Parathyroid adenoma (tissue), 2 donors: ENCODE results near the gene HCAR1.
"Not testable (repeated sequence)": the region's sequence is repeated elsewhere in the genome, so short reads cannot be mapped to it uniquely, and the experiment has no call there.

Experiments used
- H2AFZ ChIP-seq: fragments of 300-600 bp; sonication (generic); one replicate; pipeline ENCODE4 v1.7.0; 2017; ENCODE audit warnings: antibody characterized with exemption, mild to moderate bottlenecking
- H3K27ac ChIP-seq: fragments of 300-600 bp; sonication (generic); one replicate; pipeline ENCODE4 v1.7.0; 2017
- H3K27me3 ChIP-seq: fragments of 300-600 bp; sonication (generic); one replicate; pipeline ENCODE4 v1.7.0; 2017; ENCODE audit warnings: low read length; ENCODE audit not compliant: control insufficient read depth, insufficient read depth
- H3K36me3 ChIP-seq: fragments of 300-600 bp; sonication (generic); one replicate; pipeline ENCODE4 v1.7.0; 2017; ENCODE audit warnings: low read length; ENCODE audit not compliant: control insufficient read depth, insufficient read depth
- H3K4me1 ChIP-seq: fragments of 300-600 bp; sonication (generic); one replicate; pipeline ENCODE4 v1.7.0; 2017; ENCODE audit warnings: control low read depth
- H3K4me2 ChIP-seq: fragments of 300-600 bp; sonication (generic); one replicate; pipeline ENCODE4 v1.7.0; 2017; ENCODE audit warnings: low read length
- H3K4me3 ChIP-seq: fragments of 300-600 bp; sonication (generic); one replicate; pipeline ENCODE4 v1.7.0; 2017; ENCODE audit warnings: low read depth, low read length
- H3K79me2 ChIP-seq: fragments of 300-600 bp; sonication (generic); one replicate; pipeline ENCODE4 v1.7.0; 2017; ENCODE audit warnings: control low read depth
- H3K9ac ChIP-seq: fragments of 300-600 bp; sonication (generic); one replicate; pipeline ENCODE4 v1.7.0; 2017; ENCODE audit warnings: mild to moderate bottlenecking
- H3K9me3 ChIP-seq: fragments of 300-600 bp; sonication (generic); one replicate; pipeline ENCODE4 v1.7.0; 2017; ENCODE audit warnings: low read length; ENCODE audit not compliant: control insufficient read depth
- TF ChIP-seq, protein P1 (sequence below): fragments of 300-600 bp; sonication (generic); IDR thresholded peaks from one replicate; pipeline ENCODE4 v1.7.0; 2017; ENCODE audit warnings: antibody characterized with exemption, mild to moderate bottlenecking
- donor health status: primary hyperparathyroidism.

The HCAR1 gene

DNA sequence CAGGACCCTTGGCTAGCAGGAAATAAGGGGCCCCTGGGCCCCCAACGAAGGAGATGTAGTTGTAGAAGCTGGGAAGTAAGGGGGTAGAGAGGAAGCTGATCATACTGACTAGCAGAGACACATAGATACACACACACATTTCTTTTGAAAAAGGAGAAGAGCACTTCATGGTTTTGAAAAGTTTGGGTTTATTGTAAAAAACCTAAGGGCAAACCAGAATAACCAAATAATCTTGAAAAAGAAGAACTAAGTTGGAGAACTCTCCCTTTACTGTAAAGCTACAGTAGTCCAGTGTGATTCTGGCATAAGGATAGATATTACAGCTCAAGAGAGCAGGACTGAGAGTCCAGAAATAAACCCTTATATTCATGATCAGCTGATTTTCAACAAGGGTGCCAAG lies 8.3 kb downstream of the HCAR1 start:
- TF ChIP-seq, protein P1, sequence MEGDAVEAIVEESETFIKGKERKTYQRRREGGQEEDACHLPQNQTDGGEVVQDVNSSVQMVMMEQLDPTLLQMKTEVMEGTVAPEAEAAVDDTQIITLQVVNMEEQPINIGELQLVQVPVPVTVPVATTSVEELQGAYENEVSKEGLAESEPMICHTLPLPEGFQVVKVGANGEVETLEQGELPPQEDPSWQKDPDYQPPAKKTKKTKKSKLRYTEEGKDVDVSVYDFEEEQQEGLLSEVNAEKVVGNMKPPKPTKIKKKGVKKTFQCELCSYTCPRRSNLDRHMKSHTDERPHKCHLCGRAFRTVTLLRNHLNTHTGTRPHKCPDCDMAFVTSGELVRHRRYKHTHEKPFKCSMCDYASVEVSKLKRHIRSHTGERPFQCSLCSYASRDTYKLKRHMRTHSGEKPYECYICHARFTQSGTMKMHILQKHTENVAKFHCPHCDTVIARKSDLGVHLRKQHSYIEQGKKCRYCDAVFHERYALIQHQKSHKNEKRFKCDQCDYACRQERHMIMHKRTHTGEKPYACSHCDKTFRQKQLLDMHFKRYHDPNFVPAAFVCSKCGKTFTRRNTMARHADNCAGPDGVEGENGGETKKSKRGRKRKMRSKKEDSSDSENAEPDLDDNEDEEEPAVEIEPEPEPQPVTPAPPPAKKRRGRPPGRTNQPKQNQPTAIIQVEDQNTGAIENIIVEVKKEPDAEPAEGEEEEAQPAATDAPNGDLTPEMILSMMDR: no peak
- Histone ChIP-seq H3K79me2 (peaks cover 11% of the 10 kb centered on the region), H3K27ac (peak overlapping the region; percentile 40), H3K4me2 (peak overlapping the region; percentile 35), H3K4me1 (peaks cover 31% of the 10 kb centered on the region), H3K9ac (no peak overlapping the region), H3K36me3 (no peaks in the 10 kb centered on the region), H3K9me3 (no peaks in the 10 kb centered on the region), H3K27me3 (no peaks in the 10 kb centered on the region), H2AFZ (no peak overlapping the region), H3K4me3 (no peak overlapping the region)

DNA sequence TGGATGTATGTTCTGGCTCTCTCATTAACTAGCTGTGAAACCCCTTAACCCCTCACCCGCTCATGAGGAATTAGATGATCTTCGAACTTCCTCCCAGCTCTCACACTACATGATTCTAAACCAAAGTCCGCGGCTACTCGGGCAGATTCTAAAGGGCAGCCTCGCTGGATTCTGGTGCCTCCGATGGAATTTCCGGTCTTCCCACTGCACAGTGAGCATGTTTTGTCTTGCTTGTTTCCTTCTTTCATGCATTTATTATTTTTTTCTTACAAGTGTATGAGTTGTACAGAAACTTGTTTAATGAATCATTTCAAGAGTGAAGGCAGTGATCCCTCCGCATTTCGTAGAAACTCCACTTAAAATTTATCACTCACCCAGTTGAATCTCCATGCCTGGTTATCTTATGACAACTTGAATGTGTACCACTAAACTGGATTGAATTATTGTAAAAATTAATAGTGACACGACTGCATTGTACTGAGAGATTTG lies 9.5 kb downstream of the HCAR1 start:
- Histone ChIP-seq H3K9ac (no peak overlapping the region), H3K4me3 (no peak overlapping the region), H2AFZ (no peak overlapping the region), H3K27ac (no peak overlapping the region), H3K9me3 (no peaks in the 10 kb centered on the region), H3K4me2 (no peak overlapping the region), H3K79me2 (peaks cover 7% of the 10 kb centered on the region), H3K4me1 (peaks cover 29% of the 10 kb centered on the region), H3K36me3 (no peaks in the 10 kb centered on the region), H3K27me3 (no peaks in the 10 kb centered on the region)
- TF ChIP-seq, protein P1: no peak

DNA sequence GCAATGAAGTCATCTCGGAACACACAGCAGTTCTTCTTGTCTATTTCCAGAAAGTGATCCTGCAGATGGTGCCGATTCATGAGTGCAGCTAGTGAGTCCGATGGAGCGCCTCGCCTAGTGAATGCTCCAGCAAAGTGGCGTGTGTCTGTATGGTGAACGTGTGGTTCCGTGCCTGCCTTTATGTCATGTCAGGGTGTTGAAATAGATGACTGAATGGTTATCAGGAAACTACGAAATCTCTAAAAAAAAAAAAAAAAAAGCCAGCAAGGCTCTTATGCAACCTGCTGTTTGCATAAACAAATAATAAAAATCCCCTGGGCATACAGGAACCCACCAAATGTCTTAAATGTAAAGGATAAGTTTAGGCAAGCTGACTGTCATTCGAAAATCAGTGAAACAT lies 14.0 kb downstream of the HCAR1 start, which contains the start of gene HCAR3:
Gene HCAR3, minus strand, starts transcription at position 154 of the 400 bp plus-strand sequence. Its CDS starts 74 bp downstream, at position 80.
- H3K4me3 ChIP-seq, H3K4me1 ChIP-seq, H3K27me3 ChIP-seq, H3K79me2 ChIP-seq, H3K4me2 ChIP-seq, H3K9me3 ChIP-seq, H3K9ac ChIP-seq, H3K36me3 ChIP-seq, H2AFZ ChIP-seq: not testable (repeated sequence)
- H3K27ac ChIP-seq: peak within 1 kb of the TSS; percentile 75

DNA sequence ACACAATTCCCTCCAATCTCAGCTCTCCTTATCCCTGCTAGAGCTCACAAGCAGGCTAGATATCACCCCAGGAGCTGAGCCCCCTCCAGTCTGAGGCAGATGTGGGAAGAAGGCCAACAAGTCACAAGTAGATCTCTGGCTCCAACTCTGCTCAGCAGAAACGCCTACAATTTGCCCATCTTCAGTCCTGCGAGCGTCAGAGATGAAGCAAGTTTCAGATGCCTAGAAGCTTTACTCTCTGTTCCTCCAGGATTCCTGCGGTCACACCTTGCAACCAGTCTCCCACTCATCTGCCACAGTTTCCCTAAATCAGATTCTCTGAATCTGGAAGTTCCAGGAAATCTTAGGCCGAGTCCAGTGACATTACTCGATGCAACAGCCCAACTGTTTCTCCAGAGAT lies 15.4 kb downstream of the HCAR1 start:
- not testable (repeated sequence) for H3K27me3 ChIP-seq, H3K9ac ChIP-seq, H3K79me2 ChIP-seq, H3K9me3 ChIP-seq, H3K36me3 ChIP-seq
- peaks cover 16% of the 10 kb centered on the region for H3K4me1 ChIP-seq
- peak overlapping the region; percentile 75 for H3K27ac ChIP-seq
- H3K4me3 ChIP-seq: peak overlapping the region; percentile 11
- peak overlapping the region; percentile 2 for H2AFZ ChIP-seq
- peak overlapping the region; percentile 31 for H3K4me2 ChIP-seq

DNA sequence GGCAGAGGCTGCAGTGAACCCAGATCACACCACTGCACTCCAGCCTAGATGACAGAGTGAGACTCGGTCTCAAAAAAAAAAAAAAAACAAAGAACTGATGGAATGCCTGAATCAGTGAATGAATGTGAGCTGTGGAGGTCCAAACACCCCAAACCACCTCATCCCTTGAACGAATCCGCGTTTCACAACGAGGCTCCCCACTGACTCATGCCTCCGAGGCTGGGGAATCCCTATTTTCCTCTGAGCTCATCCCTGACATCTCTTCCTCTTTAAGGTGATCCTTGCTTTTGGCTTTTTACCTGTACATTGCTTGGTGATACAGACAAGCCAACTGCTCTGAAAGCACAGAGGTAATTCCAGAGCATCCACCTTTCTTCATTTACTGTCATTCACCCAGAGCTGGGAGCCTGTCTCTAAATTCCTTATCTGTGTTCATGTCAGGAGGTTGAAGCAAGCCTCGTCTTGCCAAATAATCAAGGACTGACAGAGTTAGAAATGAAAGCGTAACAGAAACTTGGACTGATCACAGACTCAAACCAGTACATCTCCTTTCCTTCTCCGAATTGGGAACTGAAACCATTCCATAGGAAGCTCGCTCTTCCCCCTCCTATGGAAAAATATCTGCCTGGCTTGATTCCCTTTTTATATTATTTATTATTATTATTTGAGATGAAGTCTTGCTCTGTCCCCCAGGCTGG lies 17.0 kb downstream of the HCAR1 start:
- not testable (repeated sequence) for H3K4me3 ChIP-seq, H2AFZ ChIP-seq, H3K4me2 ChIP-seq, H3K9ac ChIP-seq, H3K36me3 ChIP-seq, H3K9me3 ChIP-seq, H3K27me3 ChIP-seq, H3K79me2 ChIP-seq
- Histone ChIP-seq H3K27ac (peak overlapping the region; percentile 75), H3K4me1 (peaks cover 18% of the 10 kb centered on the region)

DNA sequence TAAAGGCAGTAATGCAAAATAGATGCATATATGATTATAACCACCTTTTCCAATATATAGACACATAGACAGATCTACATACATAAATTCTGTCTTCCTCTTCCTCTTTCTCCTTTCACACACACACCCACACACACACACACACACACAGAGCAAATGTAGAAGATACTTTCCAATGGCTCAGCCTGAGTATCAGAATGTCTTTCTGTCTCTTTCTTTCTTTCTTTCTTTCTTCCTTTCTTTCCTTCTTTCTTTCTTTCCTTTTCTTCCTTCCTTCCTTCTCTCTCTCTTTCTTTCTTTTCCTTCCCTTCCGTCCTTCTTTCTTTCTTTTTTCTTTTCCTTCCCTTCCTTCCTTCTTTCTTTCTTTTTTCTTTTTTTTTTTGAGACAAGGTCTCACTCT lies 19.4 kb downstream of the HCAR1 start:
- not testable (repeated sequence) for H3K4me3 ChIP-seq, H2AFZ ChIP-seq, H3K79me2 ChIP-seq, H3K9me3 ChIP-seq, H3K36me3 ChIP-seq, H3K27me3 ChIP-seq, H3K9ac ChIP-seq, H3K4me2 ChIP-seq
- peak overlapping the region; percentile 65 for H3K27ac ChIP-seq
- H3K4me1 ChIP-seq: peaks cover 19% of the 10 kb centered on the region
